ENCODE measurements around the gene RNF212.
"Not testable (repeated sequence)": the region's sequence is repeated elsewhere in the genome, so short reads cannot be mapped to it uniquely, and the experiment has no call there.

The RNF212 gene

GRCh38 chr4:1137063-1137776 lies 23.9 kb upstream of the RNF212 start:
- CTCF ChIA-PET = no interaction called here

GRCh38 chr4:1136048-1136447 lies 22.7 kb upstream of the RNF212 start:
- no peak for DNase-seq (ENCODE audit: low spot score)
- H3K27ac ChIP-seq = no peak overlapping the region
- POLR2A ChIA-PET (ENCODE audit: low non-redundant PET) = no interaction called here
- CTCF ChIA-PET = no interaction called here
- TF ChIP-seq CTCF (conservative IDR thresholded peaks at IDR 0.05; ENCODE audit: low read depth) = no peak

More at GRCh38 chr4:1137063-1137776, 23.9 kb upstream of the RNF212 start:
- H3K27ac ChIP-seq = no peak overlapping the region
- TF ChIP-seq CTCF (conservative IDR thresholded peaks at IDR 0.05; ENCODE audit: low read depth) = no peak
- POLR2A ChIA-PET (ENCODE audit: low non-redundant PET) = no interaction called here
- no peak for DNase-seq (ENCODE audit: low spot score)

- TF ChIP-seq CTCF (conservative IDR thresholded peaks at IDR 0.05; ENCODE audit: low read depth) = no peak
- no peak overlapping the region for H3K27ac ChIP-seq
- no peak for DNase-seq (ENCODE audit: low spot score)
- ChIA-PET CTCF (no interaction called here), POLR2A (ENCODE audit: low non-redundant PET) (no interaction called here)
These were observed 19.7 kb upstream of the RNF212 start for GRCh38 chr4:1133033-1133432.

GRCh38 chr4:1130316-1131186 lies 17.2 kb upstream of the RNF212 start:
- ChIA-PET CTCF (interaction anchor here (0.6 to 0.8 kb wide), 3 partner anchors 153 to 598 kb away, joined by 3 read pairs; no protein-coding TSS in a partner anchor), POLR2A (ENCODE audit: low non-redundant PET) (no interaction called here)
- no peak overlapping the region for H3K27ac ChIP-seq
- DNase-seq (ENCODE audit: low spot score) = peak; percentile 65
- TF ChIP-seq CTCF (conservative IDR thresholded peaks at IDR 0.05; ENCODE audit: low read depth) = peak; percentile 98

- ChIA-PET POLR2A (ENCODE audit: low non-redundant PET) (no interaction called here), CTCF (no interaction called here)
- no peak overlapping the region for H3K27ac ChIP-seq
- DNase-seq (ENCODE audit: low spot score) = no peak
- TF ChIP-seq CTCF (conservative IDR thresholded peaks at IDR 0.05; ENCODE audit: low read depth) = no peak
These were observed 13.1 kb upstream of the RNF212 start for GRCh38 chr4:1126506-1126905.

GRCh38 chr4:1125466-1125865 lies 12.1 kb upstream of the RNF212 start:
- CTCF ChIA-PET; H3K27ac ChIP-seq; POLR2A ChIA-PET (ENCODE audit: low non-redundant PET); DNase-seq (ENCODE audit: low spot score): not testable (repeated sequence)

GRCh38 chr4:1124818-1125217 lies 11.5 kb upstream of the RNF212 start:
- no peak for DNase-seq (ENCODE audit: low spot score)
- TF ChIP-seq CTCF (conservative IDR thresholded peaks at IDR 0.05; ENCODE audit: low read depth) = no peak
- ChIA-PET CTCF (no interaction called here), POLR2A (ENCODE audit: low non-redundant PET) (no interaction called here)
- no peak overlapping the region for H3K27ac ChIP-seq
